HepG2 (cell line): Measurements from ENCODE around the gene TGM1.
"Not testable (repeated sequence)": the region's sequence is repeated elsewhere in the genome, so short reads cannot be mapped to it uniquely, and the experiment has no call there.

Experiments used
- CBX5 ChIP-seq: sonication (generic); formaldehyde crosslinking; IDR thresholded peaks from 2 replicates; pipeline ENCODE4 v1.4.0; 2020; ENCODE audit warnings: missing genetic modification reagents, borderline replicate concordance
- MAFF ChIP-seq: IDR thresholded peaks from 2 replicates; pipeline ENCODE4 v1.6.1; 2011; ENCODE audit warnings: low read depth, low read length, improper control_type of control experiment
- NFYB ChIP-seq: sonication (generic); formaldehyde crosslinking; IDR thresholded peaks from 2 replicates; pipeline ENCODE4 v1.4.0; 2020; ENCODE audit warnings: missing genetic modification reagents
- POLR2AphosphoS5 ChIP-seq: IDR thresholded peaks from 2 replicates; pipeline ENCODE4 v1.6.1; 2012; ENCODE audit warnings: low read depth, low read length
- ZNF670 ChIP-seq: sonication (generic); formaldehyde crosslinking; IDR thresholded peaks from 2 replicates; pipeline ENCODE4 v1.8.0; 2022; ENCODE audit warnings: mild to moderate bottlenecking, missing genetic modification reagents, borderline replicate concordance
- TF ChIP-seq, protein P1 (sequence below), 2 experiments: IDR thresholded peaks; 2 replicates each; pipeline ENCODE4 v1.6.1; 2011 to 2012; ENCODE audit warnings: low read length in 2 of 2, borderline replicate concordance in 1 of 2, low read depth in 1 of 2, mild to moderate bottlenecking in 1 of 2, moderate library complexity in 1 of 2
- TF ChIP-seq, protein P2 (sequence below): sonication (generic); formaldehyde crosslinking; IDR thresholded peaks from 2 replicates; pipeline ENCODE4 v1.5.1; 2020; ENCODE audit warnings: missing genetic modification reagents, mild to moderate bottlenecking, borderline replicate concordance

DNA sequence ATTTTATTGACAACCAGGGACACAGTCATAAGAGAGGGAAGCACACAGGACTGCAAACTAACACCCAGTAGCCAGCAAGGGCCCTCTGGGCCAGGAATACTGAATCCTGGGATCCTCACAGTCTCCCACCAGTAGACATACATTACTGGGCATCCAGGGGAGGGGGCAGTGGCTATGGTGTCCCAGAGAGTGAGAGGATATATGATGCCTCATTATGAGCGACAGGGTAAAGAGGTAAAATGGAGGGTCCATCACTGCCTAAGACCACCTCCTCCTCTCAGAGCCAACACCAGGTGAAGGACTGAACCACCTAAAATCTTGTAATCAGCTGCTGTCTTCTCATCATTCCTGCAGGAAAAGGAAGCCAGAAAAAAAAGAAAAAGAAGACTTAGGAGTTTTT lies 46.1 kb downstream of the TGM1 start:
- TF ChIP-seq NFYB (CRISPR knock-in tag); MAFF; ZNF670 (CRISPR knock-in tag); CBX5 (CRISPR knock-in tag); POLR2AphosphoS5: not testable (repeated sequence)
- TF ChIP-seq, protein P1, sequence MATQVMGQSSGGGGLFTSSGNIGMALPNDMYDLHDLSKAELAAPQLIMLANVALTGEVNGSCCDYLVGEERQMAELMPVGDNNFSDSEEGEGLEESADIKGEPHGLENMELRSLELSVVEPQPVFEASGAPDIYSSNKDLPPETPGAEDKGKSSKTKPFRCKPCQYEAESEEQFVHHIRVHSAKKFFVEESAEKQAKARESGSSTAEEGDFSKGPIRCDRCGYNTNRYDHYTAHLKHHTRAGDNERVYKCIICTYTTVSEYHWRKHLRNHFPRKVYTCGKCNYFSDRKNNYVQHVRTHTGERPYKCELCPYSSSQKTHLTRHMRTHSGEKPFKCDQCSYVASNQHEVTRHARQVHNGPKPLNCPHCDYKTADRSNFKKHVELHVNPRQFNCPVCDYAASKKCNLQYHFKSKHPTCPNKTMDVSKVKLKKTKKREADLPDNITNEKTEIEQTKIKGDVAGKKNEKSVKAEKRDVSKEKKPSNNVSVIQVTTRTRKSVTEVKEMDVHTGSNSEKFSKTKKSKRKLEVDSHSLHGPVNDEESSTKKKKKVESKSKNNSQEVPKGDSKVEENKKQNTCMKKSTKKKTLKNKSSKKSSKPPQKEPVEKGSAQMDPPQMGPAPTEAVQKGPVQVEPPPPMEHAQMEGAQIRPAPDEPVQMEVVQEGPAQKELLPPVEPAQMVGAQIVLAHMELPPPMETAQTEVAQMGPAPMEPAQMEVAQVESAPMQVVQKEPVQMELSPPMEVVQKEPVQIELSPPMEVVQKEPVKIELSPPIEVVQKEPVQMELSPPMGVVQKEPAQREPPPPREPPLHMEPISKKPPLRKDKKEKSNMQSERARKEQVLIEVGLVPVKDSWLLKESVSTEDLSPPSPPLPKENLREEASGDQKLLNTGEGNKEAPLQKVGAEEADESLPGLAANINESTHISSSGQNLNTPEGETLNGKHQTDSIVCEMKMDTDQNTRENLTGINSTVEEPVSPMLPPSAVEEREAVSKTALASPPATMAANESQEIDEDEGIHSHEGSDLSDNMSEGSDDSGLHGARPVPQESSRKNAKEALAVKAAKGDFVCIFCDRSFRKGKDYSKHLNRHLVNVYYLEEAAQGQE (IDR thresholded peaks at IDR 0.05; ENCODE audit: borderline replicate concordance in 1 of 2, low read depth in 1 of 2, low read length in 2 of 2), result not testable (repeated sequence)
- TF ChIP-seq, protein P2, sequence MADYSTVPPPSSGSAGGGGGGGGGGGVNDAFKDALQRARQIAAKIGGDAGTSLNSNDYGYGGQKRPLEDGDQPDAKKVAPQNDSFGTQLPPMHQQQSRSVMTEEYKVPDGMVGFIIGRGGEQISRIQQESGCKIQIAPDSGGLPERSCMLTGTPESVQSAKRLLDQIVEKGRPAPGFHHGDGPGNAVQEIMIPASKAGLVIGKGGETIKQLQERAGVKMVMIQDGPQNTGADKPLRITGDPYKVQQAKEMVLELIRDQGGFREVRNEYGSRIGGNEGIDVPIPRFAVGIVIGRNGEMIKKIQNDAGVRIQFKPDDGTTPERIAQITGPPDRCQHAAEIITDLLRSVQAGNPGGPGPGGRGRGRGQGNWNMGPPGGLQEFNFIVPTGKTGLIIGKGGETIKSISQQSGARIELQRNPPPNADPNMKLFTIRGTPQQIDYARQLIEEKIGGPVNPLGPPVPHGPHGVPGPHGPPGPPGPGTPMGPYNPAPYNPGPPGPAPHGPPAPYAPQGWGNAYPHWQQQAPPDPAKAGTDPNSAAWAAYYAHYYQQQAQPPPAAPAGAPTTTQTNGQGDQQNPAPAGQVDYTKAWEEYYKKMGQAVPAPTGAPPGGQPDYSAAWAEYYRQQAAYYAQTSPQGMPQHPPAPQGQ, result 0 out of 2 replicates have a peak, but pooled peaks have one; percentile 14
